Common myeloid progenitor, CD34-positive (primary cell): ENCODE results near the gene SNX18.

Experiments used
- CTCF ChIA-PET: fragments of 350-600 bp; sonication (Branson Sonifier 250); formaldehyde crosslinking; loops from one replicate; lab custom pipeline; 2021; ENCODE audit warnings: antibody characterized with exemption; lab: Charles Lee
- POLR2A ChIA-PET: fragments of 350-600 bp; sonication (Branson Sonifier 250); formaldehyde crosslinking; loops from one replicate; lab custom pipeline; 2021; ENCODE audit warnings: antibody characterized with exemption; lab: Charles Lee
- DNase-seq, 3 donors: peaks; one replicate each; pipeline versions ENCODE4 v3.0.0 to v3.0.0-alpha.2; 2013
- H3K27ac ChIP-seq, 2 experiments: 1 replicate in 1 of 2; 2 replicates in 1 of 2; pipeline ENCODE4 v1.7.0; 2013; ENCODE audit warnings: inconsistent platforms in 2 of 2, low read length in 2 of 2, mild to moderate bottlenecking in 2 of 2, low read depth in 1 of 2, moderate library complexity in 1 of 2; ENCODE audit not compliant: severe bottlenecking in 2 of 2, insufficient read depth in 1 of 2, poor library complexity in 1 of 2
- H3K27me3 ChIP-seq, 5 experiments: replicated peaks in 2 of 5; 1 replicate in 3 of 5; 2 replicates in 2 of 5; pipeline versions ENCODE4 v1.6.1 to v1.7.0; 2013; ENCODE audit warnings: low read length in 4 of 5, mild to moderate bottlenecking in 2 of 5, moderate library complexity in 2 of 5, inconsistent platforms in 1 of 5; ENCODE audit not compliant: insufficient read depth in 5 of 5, control insufficient read depth in 4 of 5
- H3K36me3 ChIP-seq, 4 experiments: 1 replicate in 2 of 4; 2 replicates in 2 of 4; pipeline versions ENCODE4 v1.6.1 to v1.7.0; 2013; ENCODE audit warnings: low read length in 3 of 4, control low read depth in 1 of 4, mild to moderate bottlenecking in 1 of 4; ENCODE audit not compliant: control insufficient read depth in 4 of 4, insufficient read depth in 4 of 4
- H3K4me1 ChIP-seq, 4 experiments: 1 replicate in 3 of 4; 2 replicates in 1 of 4; pipeline versions ENCODE4 v1.6.1 to v1.7.1; 2013; ENCODE audit warnings: low read length in 3 of 4, mild to moderate bottlenecking in 3 of 4, control low read depth in 1 of 4, inconsistent platforms in 1 of 4, moderate library complexity in 1 of 4; ENCODE audit not compliant: control insufficient read depth in 4 of 4, insufficient read depth in 4 of 4; ENCODE audit errors: control extremely low read depth in 1 of 4
- H3K4me3 ChIP-seq, 7 experiments: 1 replicate in 4 of 7; 2 replicates in 3 of 7; pipeline versions ENCODE4 v1.5.1 to v1.7.0; 2013; ENCODE audit warnings: mild to moderate bottlenecking in 7 of 7, low read length in 6 of 7, moderate library complexity in 6 of 7, inconsistent platforms in 2 of 7, low read depth in 2 of 7, control low read depth in 1 of 7; ENCODE audit not compliant: insufficient read depth in 4 of 7, control insufficient read depth in 1 of 7; ENCODE audit errors: extremely low read depth in 1 of 7
- H3K9me3 ChIP-seq, 5 experiments: 1 replicate in 4 of 5; 2 replicates in 1 of 5; pipeline versions ENCODE4 v1.6.1 to v1.7.1; 2013; ENCODE audit warnings: low read length in 4 of 5, mild to moderate bottlenecking in 2 of 5, inconsistent platforms in 1 of 5, low read depth in 1 of 5, moderate library complexity in 1 of 5; ENCODE audit not compliant: control insufficient read depth in 4 of 5, insufficient read depth in 2 of 5; ENCODE audit errors: control extremely low read depth in 1 of 5
- WGBS: methylation state at CpG from one replicate; pipeline ENCODE4 v1.1.5; 2013; ENCODE audit not compliant: insufficient coverage; 5-methylcytosine and 5-hydroxymethylcytosine counted together

Gene SNX18

GRCh38 chr5:54556141-54556540 lies 38.6 kb downstream of the SNX18 start:
- no peak for DNase-seq
- Histone ChIP-seq H3K4me3 (no peak overlapping the region), H3K27ac (no peak overlapping the region), H3K27me3 (no peaks in the 10 kb centered on the region), H3K36me3 (no peaks in the 10 kb centered on the region), H3K9me3 (no peaks in the 10 kb centered on the region), H3K4me1 (no peaks in the 10 kb centered on the region)
- WGBS = 79% methylated on average over 3 of the region's 3 CpGs
- ChIA-PET POLR2A (no interaction called here), CTCF (interaction anchor here (1.0 kb wide), 1 partner anchor 20 kb away, joined by 3 read pairs; no protein-coding TSS in a partner anchor)

- ChIA-PET CTCF (no interaction called here), POLR2A (no interaction called here)
- H3K27me3 ChIP-seq = no peaks in the 10 kb centered on the region
- WGBS = no CpG with 5 or more reads among the region's 1 CpG
- no peak for DNase-seq
- peaks cover 0 to 2% (median 0%) of the 10 kb centered on the region in 4 experiments for H3K4me1 ChIP-seq
- H3K27ac ChIP-seq = no peak overlapping the region
- H3K9me3 ChIP-seq = no peaks in the 10 kb centered on the region
- H3K36me3 ChIP-seq = no peaks in the 10 kb centered on the region
- no peak overlapping the region for H3K4me3 ChIP-seq
These were observed 40.8 kb downstream of the SNX18 start for GRCh38 chr5:54558362-54558761.

GRCh38 chr5:54561651-54562050 lies 44.1 kb downstream of the SNX18 start:
- Histone ChIP-seq H3K27ac (no peak overlapping the region), H3K4me3 (no peak overlapping the region), H3K9me3 (no peaks in the 10 kb centered on the region), H3K27me3 (no peaks in the 10 kb centered on the region), H3K4me1 (peaks cover 0 to 2% (median 0%) of the 10 kb centered on the region in 4 experiments), H3K36me3 (no peaks in the 10 kb centered on the region)
- ChIA-PET CTCF (no interaction called here), POLR2A (no interaction called here)
- peak; percentile 16 to 62 (median 43) for DNase-seq

GRCh38 chr5:54563083-54563761 lies 45.7 kb downstream of the SNX18 start:
- no peaks in the 10 kb centered on the region for H3K27me3 ChIP-seq
- CTCF ChIA-PET = interaction anchor here (0.6 to 1.1 kb wide), 2 partner anchors 47 to 304 kb away, joined by 3 to 5 read pairs; partner anchors contain the start of gene SNX18
- no peak overlapping the region for H3K4me3 ChIP-seq
- peaks cover 0 to 2% (median 0%) of the 10 kb centered on the region in 4 experiments for H3K4me1 ChIP-seq
- H3K9me3 ChIP-seq = no peaks in the 10 kb centered on the region
- no peak for DNase-seq
- H3K36me3 ChIP-seq = no peaks in the 10 kb centered on the region
- no CpG with 5 or more reads among the region's 1 CpG for WGBS
- no peak overlapping the region for H3K27ac ChIP-seq
- POLR2A ChIA-PET = no interaction called here

GRCh38 chr5:54567996-54568395 lies 50.4 kb downstream of the SNX18 start:
- no peak overlapping the region for H3K4me3 ChIP-seq
- no peaks in the 10 kb centered on the region for H3K9me3 ChIP-seq
- H3K4me1 ChIP-seq = no peaks in the 10 kb centered on the region
- ChIA-PET POLR2A (no interaction called here), CTCF (no interaction called here)
- 100% methylated on average over 2 of the region's 2 CpGs for WGBS
- no peak for DNase-seq
- no peak overlapping the region for H3K27ac ChIP-seq
- no peaks in the 10 kb centered on the region for H3K27me3 ChIP-seq
- no peaks in the 10 kb centered on the region for H3K36me3 ChIP-seq

GRCh38 chr5:54570916-54571315 lies 53.4 kb downstream of the SNX18 start:
- Histone ChIP-seq H3K27ac (no peak overlapping the region), H3K4me3 (no peak overlapping the region), H3K27me3 (no peaks in the 10 kb centered on the region), H3K4me1 (no peaks in the 10 kb centered on the region), H3K9me3 (no peaks in the 10 kb centered on the region), H3K36me3 (no peaks in the 10 kb centered on the region)
- ChIA-PET POLR2A (no interaction called here), CTCF (no interaction called here)
- no peak for DNase-seq
- 94% methylated on average over 2 of the region's 5 CpGs for WGBS

- no peak overlapping the region for H3K4me3 ChIP-seq
- CTCF ChIA-PET = no interaction called here
- no peaks in the 10 kb centered on the region for H3K36me3 ChIP-seq
- no peak overlapping the region for H3K27ac ChIP-seq
- WGBS = 94% methylated on average over 4 of the region's 5 CpGs
- DNase-seq = no peak
- no peaks in the 10 kb centered on the region for H3K4me1 ChIP-seq
- no peaks in the 10 kb centered on the region for H3K27me3 ChIP-seq
- POLR2A ChIA-PET = no interaction called here
- no peaks in the 10 kb centered on the region for H3K9me3 ChIP-seq
These were observed 53.9 kb downstream of the SNX18 start for GRCh38 chr5:54571462-54571861.
